Activated effector memory CD4-positive, alpha-beta T cell treated with anti-CD3 and anti-CD28 coated beads, Interleukin-2, amount 50 U/mL, for 16 hours (primary cell): ENCODE data around the gene RASSF4.

ENCODE experiments used
- DNase-seq: peaks from one replicate; pipeline ENCODE4 v3.0.0-alpha.2; 2020

RASSF4 gene

DNA sequence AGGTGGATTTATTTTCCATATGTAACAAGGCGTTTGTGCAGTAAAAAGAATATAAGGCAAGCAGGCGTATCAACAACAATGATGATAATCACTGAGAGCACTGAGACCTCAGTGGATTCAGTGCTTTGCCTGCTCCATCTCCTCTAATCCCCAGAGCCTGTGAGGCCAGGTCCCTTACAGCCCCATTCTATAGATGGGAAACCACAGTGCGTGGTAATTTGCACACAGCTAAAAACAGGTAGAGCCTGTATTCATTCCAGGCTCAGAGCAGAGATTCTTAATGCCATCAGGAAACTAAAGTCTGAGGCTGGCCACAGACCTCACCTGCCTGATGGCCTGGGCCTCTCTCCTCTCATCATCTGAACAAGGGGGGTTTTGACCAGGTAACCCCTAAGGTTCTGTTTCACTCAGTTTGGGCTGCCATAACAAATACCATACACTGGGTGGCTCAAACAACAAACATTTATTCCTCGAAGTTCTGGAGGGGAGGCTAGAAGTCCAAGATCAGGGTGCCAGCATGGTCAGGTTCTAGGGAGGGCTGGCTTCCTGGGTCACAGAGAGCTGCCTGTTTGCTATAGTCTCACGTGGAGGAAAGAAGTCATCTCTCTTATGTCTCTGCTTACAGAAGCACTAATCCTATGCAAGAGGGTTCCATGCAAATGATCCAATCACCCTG, 10.3 kb upstream of the RASSF4 start:
- DNase-seq = no peak

GRCh38 chr10:44949915-44950314, 9.7 kb upstream of the RASSF4 start:
- DNase-seq = no peak

GRCh38 chr10:44950326-44951225, 9.0 kb upstream of the RASSF4 start:
- DNase-seq = no peak

DNA sequence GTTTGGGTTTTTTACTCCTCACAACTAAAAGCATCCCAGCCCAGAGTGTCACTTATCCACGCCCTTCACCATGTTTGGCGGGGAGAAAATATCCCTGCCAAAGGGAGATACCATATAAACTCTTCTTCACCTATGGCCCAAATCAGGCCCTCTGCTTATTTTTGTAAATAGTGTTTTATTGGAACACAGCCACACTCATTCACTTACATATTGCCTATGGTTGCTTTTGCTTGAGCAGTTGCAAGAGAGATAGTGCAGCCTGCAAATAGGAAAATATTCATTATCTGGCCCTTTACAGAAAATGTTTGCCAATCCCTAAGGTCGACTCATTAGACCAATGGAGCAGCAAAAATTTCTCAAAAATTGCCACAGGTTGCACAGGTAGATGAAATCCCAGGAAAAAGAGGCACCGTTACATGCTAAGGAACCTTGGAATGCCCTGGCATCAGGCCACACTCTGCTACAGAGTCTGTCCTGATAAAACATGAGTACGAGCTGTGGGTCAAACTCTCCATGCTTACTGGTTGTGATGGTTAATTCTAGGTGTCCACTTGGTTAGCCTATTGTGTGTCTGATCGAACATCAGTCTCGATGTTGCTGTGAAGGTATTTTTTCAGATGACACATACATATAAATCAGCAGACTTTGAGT, 7.9 kb upstream of the RASSF4 start:
- DNase-seq = no peak

DNA sequence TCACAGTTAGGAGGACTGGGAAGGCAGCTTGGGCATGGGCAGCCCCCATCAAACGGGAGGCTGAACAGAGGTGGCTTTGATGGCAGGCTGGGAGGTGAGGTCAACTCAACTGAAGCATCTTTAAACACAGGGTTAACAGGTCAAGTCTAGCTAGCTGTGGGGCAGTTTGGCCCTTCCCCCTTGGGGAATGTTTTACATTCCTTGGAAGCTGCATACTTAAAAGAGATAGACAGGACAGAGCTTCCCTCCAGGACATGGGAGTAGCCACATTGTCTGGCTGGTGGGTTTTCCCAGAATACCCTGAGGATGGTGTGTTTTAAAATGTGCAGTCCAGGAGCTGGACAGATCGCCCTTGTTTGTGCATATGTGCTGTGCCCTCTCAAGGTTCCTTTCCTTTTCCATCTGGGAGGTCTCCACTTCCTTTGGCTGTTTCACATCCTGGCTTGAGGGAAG, 6.8 kb upstream of the RASSF4 start:
- DNase-seq = no peak

DNA sequence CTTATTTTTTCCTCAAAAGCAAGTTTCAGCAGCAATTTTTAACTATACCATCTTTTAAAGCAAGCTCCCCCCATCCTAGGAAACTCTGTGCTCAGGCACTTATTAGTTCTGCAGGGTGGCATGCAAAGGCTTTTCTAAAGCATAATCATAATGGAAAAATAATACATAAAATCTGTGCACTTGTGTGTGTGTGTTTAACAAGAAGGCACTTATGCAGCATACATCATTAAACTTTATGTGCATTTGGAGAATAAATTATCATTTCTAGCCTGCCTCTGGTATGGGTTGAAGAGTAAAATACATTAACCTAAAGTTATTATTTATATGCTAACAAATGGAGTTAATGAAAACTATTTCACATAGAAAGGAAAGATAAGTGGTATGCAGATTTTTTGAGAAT, 5.6 kb upstream of the RASSF4 start:
- no peak for DNase-seq

DNA sequence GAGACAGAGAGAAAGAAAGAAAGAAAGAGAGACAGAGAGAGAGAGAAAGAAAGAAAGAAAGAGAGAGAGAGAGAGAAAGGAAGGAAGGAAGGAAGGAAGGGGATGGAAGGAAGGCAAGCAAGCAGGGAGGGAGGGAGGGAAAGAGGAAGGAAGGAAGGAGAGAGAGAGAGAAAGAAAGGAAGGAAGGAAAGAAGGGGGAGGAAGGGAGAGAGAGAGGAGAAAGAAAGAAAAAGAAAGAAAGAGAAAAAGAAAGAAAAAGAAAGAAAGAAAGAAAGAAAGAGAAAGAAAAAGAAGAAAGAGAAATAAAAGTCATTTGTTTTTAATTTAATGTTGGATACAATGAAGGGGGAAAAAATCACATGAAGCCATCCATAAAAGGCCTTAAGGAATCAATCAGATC, 4.6 kb upstream of the RASSF4 start:
- no peak for DNase-seq

DNA sequence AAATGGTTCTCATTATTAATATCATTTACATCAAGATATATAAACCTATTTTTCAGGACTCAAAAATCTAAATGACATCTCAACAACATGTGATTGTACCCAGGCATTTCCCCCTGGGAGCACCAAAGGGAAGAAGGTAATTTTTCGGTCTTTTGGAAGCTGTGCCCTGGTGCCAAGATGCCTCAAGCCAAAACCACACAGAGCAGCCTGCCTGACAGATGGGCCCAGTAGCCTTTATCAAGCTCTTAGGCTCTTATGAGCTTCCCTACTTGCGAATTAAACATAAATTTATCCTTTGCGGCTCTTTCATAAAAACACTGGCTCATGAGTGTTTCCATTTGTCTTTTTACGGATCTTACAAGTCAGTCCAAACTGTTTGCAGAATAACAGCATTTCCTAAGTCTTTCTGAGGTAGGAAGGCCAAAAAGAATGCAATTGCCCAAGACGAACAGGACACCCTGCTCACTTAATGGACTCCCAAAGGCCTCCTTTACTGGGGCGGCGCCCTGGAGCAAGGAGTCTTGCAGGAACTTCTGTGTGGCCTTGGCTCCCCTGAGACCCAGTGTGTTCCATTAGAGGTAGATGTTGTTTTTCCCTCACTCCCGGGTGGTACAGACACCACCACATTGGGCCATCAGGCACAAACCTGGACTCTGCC, 4.1 kb upstream of the RASSF4 start:
- no peak for DNase-seq

- no peak for DNase-seq
Measured at GRCh38 chr10:44956226-44956625, 3.4 kb upstream of the RASSF4 start.

DNA sequence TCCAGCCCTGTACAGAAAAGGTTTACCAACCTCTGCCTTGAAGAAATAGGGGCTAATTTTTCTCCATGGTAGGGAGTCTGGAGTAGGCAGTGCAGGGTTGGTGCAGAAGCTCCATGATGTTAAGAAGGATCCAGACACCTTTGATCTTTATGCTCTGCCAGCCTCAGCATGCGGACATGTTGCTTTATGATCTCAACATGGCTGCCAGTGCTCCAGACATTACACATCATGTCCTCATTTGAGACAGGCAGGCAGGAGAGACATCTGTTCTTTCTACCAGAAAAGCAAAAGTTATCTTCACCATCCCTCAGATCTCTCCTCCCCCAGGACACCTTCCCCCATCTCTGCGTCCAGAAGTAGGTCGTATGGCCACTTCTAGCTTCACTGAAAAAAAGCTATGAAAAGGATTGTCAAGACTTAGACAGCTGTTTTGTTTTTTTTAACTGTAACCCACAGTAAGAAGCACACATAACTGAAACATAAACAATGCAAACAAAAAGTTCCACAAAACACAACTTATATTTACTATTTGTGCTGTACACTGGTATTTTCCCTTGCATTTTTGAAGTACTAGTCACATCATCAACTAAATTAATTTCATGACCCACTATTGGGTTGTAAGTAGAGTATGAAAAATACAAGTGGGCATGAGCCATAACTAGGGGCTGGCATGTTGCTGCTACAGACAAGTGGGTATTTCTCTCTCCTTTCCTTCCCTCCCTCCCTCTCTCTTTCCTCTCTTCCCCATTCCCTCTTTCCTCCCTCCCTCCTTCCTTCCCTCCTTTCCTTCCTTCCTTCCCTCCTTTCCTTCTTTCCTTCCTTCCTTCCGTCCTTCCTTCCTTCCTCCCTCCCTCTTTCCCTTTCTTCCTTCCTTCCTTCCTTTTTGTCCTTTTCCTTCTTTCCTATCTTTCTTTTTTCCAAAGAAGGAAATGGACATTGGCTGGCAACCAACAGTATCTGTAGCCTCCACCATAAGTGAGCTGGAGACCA, 2.6 kb upstream of the RASSF4 start:
- no peak for DNase-seq

- DNase-seq = no peak
Measured at GRCh38 chr10:44958196-44958897, 1.3 kb upstream of the RASSF4 start.

DNA sequence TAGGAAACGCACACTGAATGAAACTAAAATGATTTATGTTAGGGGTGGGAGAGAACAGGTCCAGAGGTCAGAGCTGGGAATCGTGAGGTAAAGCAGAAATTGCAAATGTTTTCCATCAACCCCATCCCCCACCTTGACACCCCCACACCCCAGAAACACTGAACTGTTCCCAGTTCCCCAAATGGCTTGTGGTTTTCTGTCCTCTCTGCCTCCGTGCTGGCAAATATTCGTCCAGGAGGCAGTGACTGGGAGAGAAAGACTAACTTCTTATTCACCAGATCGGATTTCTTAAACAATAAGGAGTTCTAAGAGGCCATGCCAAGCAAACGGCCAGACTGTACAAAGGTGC, 730 bp upstream of the RASSF4 start:
- DNase-seq = no peak

DNA sequence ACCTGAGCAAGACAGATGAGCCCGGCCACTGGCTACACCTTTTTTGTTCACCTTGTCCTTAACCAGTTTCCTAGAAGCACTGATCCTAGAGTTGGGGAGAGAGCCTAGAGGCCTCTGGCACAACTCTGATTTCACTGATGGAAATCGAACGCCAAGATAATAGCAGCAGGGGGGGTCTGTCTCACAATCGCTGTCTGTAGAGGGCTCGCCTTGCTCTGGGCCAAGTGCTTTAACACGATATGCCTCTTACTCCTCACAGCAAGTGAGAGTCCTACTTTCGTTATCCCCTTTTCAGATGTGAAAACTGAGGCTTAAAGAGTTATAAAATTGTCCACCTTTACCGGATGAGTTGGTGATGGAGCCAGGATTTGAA, 472 bp downstream of the RASSF4 start:
- DNase-seq = no peak

- DNase-seq = no peak
Measured at GRCh38 chr10:44960482-44961229, 1.1 kb downstream of the RASSF4 start.

DNA sequence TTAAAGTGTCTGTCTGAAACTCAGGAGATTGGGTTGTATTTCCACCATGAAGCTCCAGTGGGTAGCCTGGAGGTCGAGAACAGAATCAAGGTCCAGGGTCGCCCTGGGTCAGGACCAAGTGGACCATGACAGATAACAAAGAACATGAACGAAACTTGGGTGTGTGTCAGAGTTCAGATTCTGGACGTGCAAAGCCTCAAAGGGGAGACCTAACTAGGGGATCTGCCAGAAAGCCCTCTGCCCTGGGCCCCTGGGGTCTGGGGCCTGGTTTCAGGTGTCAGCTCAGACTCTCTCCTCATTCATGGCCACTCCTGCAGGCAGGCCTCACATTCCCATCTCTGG, 1.6 kb downstream of the RASSF4 start:
- DNase-seq = no peak

DNA sequence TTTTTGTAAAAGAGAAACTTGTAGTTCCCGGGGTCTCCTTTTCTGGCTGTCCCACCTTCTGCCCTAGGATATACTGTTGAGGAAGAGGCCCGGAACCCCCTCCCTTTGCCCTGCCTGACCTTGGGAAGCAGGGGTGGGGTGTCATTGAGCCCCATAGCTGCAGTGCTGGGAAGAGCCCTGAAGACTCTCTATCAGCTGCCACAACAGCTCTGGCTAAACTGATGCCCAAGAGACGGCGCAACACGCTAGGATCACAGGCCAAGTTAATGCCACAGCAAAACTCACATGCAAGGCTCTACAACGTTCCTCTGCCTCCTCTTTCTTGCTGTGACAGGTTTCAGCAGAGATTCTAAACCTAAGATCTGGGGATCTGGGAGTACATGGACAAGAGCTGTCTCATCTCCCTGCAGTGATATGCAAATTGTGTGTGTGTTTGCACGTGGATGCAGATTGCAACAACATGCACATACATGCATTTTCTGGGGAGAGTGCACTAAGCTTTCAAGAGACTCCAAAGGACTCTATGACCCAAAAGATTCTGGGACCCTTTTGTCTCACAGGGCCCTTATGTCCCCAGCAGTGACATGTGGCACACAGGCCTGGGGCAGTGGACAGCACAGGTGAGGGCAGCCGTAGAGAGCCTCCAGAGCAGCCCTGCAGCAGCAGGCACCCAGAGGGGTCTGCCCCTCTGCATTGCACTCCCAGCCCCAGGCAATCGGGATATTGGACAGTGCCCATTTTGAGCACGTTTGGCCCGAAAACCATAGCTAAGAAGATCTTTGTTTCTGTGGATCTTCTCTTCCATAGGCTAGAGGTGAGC, 2.5 kb downstream of the RASSF4 start:
- no peak for DNase-seq

DNA sequence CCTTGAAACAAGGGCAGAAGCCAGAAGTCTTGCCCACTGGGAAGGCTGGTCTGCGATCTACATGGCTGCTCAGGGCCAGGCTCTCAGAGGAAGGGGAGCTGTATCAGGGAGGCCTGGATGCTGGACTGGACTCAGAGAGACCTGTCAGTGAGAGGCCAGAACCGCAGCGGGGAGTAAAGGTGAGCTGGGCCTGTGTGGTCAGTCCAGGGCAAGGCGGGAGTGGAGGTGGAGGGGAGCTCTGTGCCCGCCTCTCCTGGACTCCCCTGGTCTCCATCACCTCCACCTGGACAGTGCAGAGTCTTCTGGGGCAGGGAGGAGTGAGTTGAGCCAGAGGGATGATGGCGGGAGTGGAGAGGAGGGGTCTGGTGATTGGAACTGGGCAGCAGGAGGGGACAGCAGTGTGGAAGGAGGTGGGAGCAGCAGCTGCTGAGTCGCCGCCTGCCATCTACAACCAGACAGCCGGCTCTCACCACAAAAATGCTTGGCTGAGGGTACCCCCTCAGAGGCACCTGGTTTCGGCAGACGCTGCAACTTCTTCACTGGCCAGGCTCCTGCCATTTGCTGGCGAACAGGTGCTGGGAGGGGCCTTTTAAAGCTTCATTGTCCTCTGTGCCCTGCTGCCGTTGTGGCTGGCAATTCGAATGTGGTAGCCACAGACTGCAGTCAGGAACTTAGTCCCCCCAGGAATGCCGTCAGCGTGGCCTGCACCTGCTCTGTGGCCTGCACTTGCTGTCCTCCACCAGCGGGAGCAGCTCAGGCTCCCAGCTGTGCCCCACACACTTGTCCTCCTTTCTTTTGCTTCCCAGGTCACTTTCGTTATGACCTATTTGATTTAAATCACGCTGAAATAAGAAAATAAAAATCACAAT, 3.5 kb downstream of the RASSF4 start:
- DNase-seq = no peak

DNA sequence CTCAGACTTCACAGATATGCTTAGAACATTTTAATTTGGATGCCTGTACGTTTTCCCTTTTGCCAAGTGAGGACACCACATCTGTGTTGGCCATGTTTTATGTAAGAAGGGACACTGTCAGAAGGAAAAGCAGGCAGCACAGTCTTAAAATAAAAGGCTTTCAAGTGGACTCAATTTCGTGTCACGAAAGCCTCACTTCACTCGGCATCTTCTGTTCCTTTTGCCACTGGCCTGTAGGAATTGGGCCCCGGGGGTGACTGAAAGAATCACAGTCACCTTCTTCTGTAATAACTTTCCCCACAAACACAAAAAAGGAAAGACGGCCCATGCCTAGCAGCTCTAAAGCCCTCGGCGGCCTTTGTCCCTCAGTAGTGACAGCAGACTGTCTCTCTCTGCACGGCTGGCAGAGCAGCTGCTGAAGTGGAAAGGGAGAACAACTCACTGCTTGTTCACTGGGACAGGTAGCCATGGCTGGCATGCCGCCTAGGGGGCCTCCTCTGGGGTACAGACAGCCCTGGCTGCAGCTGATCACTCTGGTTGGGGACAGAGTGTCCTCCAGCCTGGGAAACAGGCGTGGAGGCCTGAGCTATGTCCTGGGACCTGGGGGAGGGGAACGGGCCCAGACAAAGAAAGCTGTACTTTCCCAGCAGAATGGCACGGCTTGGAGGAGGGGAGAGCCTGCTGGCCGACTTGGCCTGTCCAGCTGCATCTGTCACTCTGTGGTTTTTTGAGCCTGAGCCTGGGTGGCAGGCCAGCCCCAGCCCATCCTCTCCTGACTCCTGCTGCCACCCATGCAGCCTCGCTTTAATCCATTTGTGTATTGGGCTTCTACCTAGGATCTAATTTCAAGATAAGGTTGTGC, 4.4 kb downstream of the RASSF4 start:
- DNase-seq = no peak
